Measurements from ENCODE around the gene TMEM72. TPM values are rescaled to one million over a fixed set of nuclear protein-coding genes. Genes with fewer than 3 reads are reported as not detected.

Gene TMEM72
- total RNA-seq, 1 donor from 2014 or later = not detected

DNA sequence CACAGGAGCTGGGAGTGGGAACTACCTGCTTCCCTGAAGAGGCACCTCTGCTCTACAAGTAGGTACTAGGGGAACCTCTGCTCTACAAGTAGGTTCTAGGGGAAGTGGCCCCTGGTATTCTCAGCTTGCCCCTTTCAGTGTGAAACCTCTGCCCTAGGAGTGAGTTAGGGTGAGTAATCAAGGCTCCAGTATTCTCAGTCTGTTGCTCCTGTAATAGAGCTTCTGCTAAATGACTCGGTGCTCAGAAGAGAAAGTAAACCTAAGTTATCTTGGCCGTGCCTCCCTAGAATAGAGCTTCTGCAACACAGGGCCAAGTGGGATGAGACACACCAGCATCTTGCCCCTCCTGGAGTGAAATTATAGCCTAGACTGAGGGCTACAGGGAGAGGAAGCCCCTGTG, 35.1 kb downstream of the TMEM72 start:
- Mint-ChIP-seq H3K27ac (peak overlapping the region; percentile 16), H3K9me3 (peaks cover 11% of the 10 kb centered on the region), H3K27me3 (no peaks in the 10 kb centered on the region), H3K4me1 (peaks cover 45% of the 10 kb centered on the region), H3K36me3 (ENCODE audit: low read depth) (no peaks in the 10 kb centered on the region), H3K4me3 (no peak overlapping the region)
- ChIA-PET CTCF (interaction anchor here (4.0 kb wide), 1 partner anchor 12 kb away, joined by 26 read pairs; no protein-coding TSS in a partner anchor), POLR2A (interaction anchor here (0.9 to 2.2 kb wide), 2 partner anchors 11 to 20 kb away, joined by 3 to 6 read pairs; no protein-coding TSS in a partner anchor)
- DNase-seq (no peak), ATAC-seq (ENCODE audit: low read depth) (peak; percentile 63)
- intact Hi-C loops (cut with micrococcal nuclease) = no loop called here
- TF ChIP-seq, protein P1, sequence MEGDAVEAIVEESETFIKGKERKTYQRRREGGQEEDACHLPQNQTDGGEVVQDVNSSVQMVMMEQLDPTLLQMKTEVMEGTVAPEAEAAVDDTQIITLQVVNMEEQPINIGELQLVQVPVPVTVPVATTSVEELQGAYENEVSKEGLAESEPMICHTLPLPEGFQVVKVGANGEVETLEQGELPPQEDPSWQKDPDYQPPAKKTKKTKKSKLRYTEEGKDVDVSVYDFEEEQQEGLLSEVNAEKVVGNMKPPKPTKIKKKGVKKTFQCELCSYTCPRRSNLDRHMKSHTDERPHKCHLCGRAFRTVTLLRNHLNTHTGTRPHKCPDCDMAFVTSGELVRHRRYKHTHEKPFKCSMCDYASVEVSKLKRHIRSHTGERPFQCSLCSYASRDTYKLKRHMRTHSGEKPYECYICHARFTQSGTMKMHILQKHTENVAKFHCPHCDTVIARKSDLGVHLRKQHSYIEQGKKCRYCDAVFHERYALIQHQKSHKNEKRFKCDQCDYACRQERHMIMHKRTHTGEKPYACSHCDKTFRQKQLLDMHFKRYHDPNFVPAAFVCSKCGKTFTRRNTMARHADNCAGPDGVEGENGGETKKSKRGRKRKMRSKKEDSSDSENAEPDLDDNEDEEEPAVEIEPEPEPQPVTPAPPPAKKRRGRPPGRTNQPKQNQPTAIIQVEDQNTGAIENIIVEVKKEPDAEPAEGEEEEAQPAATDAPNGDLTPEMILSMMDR (IDR thresholded peaks at IDR 0.05) = no peak

DNA sequence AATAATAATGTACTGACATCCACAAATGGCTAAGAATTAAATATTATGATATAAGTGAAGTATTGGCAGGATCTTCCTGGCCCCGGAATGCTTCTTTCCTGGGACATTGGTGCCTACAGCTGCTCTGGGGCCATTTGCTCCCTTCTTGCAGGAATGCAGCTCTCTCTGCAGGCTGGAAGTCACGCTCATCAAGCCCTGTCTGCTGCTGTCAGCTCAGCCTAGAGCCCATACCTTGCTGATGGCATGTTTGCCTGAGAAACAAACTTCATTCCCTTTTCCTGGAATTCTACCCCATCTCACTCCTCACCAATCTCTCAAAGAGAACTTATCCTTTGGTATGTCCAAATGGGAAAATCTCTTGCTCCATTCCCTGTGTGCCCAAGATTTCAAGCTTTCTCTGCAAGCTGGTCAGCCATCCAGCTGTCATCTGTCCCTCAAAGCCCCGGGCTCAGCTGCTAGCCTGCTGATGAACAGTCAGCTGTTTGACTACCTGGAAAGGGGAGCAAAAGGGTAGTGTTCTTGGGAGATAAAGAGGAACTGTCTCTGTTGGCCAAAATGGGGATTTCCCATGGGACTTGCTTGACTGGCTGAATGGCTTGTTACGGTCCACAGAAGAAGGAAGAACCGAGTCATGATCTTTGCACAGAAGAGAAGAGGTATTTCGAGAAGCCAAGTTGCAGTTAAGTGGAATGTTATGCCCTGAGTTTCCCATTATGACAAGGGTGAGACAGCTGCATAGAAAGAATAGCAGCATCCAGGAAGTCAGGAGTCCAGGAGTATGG, 36.4 kb downstream of the TMEM72 start:
- Mint-ChIP-seq H3K27me3 (no peaks in the 10 kb centered on the region), H3K27ac (no peak overlapping the region), H3K4me3 (peak overlapping the region; percentile 26), H3K4me1 (peaks cover 45% of the 10 kb centered on the region), H3K36me3 (ENCODE audit: low read depth) (no peaks in the 10 kb centered on the region), H3K9me3 (peaks cover 11% of the 10 kb centered on the region)
- intact Hi-C loops (cut with micrococcal nuclease) = loop anchor here (1.0 kb wide), 1 partner anchor 12 kb away; the partner anchor contains the start of gene RASSF4
- DNase-seq = peak; percentile 17
- ChIA-PET POLR2A (interaction anchor here (0.7 to 2.2 kb wide), 5 partner anchors 9 to 1353 kb away, joined by 3 to 6 read pairs (median 4); partner anchors contain the start of gene RASSF4), CTCF (interaction anchor here (1.0 to 4.0 kb wide), 2 partner anchors 13 to 18 kb away, joined by 3 to 26 read pairs; no protein-coding TSS in a partner anchor)
- TF ChIP-seq, protein P1 (IDR thresholded peaks at IDR 0.05) = no peak
- peak; percentile 71 for ATAC-seq (ENCODE audit: low read depth)

DNA sequence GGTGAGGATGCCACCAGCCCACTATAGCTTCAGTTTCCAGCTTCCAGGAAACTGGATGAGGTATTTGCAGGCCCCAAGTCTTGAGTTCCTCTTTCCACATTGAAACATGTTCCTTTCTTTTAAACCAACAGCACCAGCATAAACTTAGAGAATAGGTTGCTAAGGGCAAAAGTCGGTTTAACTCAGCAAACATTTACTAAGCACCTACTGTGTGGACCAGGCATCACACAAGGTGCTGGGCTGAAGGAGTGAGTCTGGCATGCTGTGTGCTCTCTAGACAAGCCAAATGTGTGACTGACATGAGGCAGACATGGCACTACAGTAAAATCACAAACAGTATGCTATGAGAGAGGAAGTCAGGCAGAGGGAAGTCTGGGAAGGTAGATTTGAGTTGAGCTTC, 37.5 kb downstream of the TMEM72 start:
- POLR2A ChIA-PET = interaction anchor here (1.5 to 1.9 kb wide), 2 partner anchors 11 to 17 kb away, joined by 4 to 5 read pairs; partner anchors contain the start of gene RASSF4
- CTCF ChIA-PET = interaction anchor here (1.0 to 4.0 kb wide), 2 partner anchors 15 to 17 kb away, joined by 3 to 26 read pairs; no protein-coding TSS in a partner anchor
- Mint-ChIP-seq H3K27me3 (no peaks in the 10 kb centered on the region), H3K9me3 (peaks cover 11% of the 10 kb centered on the region), H3K4me1 (peaks cover 45% of the 10 kb centered on the region), H3K36me3 (ENCODE audit: low read depth) (peaks cover 1% of the 10 kb centered on the region), H3K4me3 (peak overlapping the region; percentile 9), H3K27ac (peak overlapping the region; percentile 20)
- TF ChIP-seq, protein P1 (IDR thresholded peaks at IDR 0.05) = no peak
- DNase-seq (no peak), ATAC-seq (ENCODE audit: low read depth) (no peak)
- intact Hi-C loops (cut with micrococcal nuclease) = loop anchor here (1.0 kb wide), 1 partner anchor 11 kb away; the partner anchor contains the start of gene RASSF4

DNA sequence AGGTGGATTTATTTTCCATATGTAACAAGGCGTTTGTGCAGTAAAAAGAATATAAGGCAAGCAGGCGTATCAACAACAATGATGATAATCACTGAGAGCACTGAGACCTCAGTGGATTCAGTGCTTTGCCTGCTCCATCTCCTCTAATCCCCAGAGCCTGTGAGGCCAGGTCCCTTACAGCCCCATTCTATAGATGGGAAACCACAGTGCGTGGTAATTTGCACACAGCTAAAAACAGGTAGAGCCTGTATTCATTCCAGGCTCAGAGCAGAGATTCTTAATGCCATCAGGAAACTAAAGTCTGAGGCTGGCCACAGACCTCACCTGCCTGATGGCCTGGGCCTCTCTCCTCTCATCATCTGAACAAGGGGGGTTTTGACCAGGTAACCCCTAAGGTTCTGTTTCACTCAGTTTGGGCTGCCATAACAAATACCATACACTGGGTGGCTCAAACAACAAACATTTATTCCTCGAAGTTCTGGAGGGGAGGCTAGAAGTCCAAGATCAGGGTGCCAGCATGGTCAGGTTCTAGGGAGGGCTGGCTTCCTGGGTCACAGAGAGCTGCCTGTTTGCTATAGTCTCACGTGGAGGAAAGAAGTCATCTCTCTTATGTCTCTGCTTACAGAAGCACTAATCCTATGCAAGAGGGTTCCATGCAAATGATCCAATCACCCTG, 38.1 kb downstream of the TMEM72 start:
- DNase-seq = no peak
- intact Hi-C loops (cut with micrococcal nuclease) = no loop called here
- CTCF ChIA-PET = interaction anchor here (1.4 kb wide), 1 partner anchor 16 kb away, joined by 3 read pairs; no protein-coding TSS in a partner anchor

More for the DNA sequence above, 38.1 kb downstream of the TMEM72 start:
- H3K36me3 Mint-ChIP-seq (ENCODE audit: low read depth) = peaks cover 4% of the 10 kb centered on the region
- H3K4me1 Mint-ChIP-seq = peaks cover 45% of the 10 kb centered on the region
- TF ChIP-seq, protein P1 (IDR thresholded peaks at IDR 0.05) = no peak
- ATAC-seq (ENCODE audit: low read depth) = no peak
- H3K27me3 Mint-ChIP-seq = no peaks in the 10 kb centered on the region
- H3K9me3 Mint-ChIP-seq = peaks cover 8% of the 10 kb centered on the region
- no peak overlapping the region for H3K27ac Mint-ChIP-seq
- H3K4me3 Mint-ChIP-seq = no peak overlapping the region
- POLR2A ChIA-PET = interaction anchor here (1.9 kb wide), 1 partner anchor 10 kb away, joined by 5 read pairs; the partner anchor contains the start of gene RASSF4

Data from activated B cell treated with CpG ODN at 0.5 μM for 24 hours (primary cell).